ENCODE results near the gene ALDH1B1. TPM values are rescaled to one million over a fixed set of nuclear protein-coding genes. Genes with fewer than 3 reads are reported as not detected.

ALDH1B1 gene
- polyA plus RNA-seq, 1 experiment: 47.0 TPM

DNA sequence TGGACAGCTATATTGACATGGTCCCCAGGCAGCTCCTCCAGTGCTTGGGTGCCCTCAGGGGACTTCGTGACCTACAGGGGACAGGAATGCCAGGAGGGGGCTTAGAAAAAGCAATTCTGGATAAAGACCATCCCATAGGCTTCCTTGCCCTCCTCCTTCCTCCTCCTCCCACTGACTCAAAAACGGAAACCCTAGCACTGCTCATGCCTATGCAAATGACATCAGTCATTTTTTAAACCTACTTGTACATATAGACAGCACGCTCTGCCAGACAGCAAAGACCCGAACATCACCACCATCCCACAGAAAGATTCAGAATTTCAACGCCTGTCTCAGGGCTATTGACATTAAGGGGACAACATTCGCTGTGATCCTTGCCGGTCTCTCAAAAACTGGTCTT, 20.8 kb downstream of the ALDH1B1 start:
- Histone ChIP-seq H3K4me3 (ENCODE audit: low read depth, low read length) (no peak overlapping the region), H3K9me3 (ENCODE audit: control insufficient read depth, insufficient read depth, low read length) (no peaks in the 10 kb centered on the region), H3K27ac (ENCODE audit: low read depth, low read length) (no peak overlapping the region), H3K27me3 (ENCODE audit: control insufficient read depth, insufficient read depth, low read length) (peaks cover 56% of the 10 kb centered on the region)
- no peak for DNase-seq (ENCODE audit: low read depth, low spot score)
- TF ChIP-seq, protein P1, sequence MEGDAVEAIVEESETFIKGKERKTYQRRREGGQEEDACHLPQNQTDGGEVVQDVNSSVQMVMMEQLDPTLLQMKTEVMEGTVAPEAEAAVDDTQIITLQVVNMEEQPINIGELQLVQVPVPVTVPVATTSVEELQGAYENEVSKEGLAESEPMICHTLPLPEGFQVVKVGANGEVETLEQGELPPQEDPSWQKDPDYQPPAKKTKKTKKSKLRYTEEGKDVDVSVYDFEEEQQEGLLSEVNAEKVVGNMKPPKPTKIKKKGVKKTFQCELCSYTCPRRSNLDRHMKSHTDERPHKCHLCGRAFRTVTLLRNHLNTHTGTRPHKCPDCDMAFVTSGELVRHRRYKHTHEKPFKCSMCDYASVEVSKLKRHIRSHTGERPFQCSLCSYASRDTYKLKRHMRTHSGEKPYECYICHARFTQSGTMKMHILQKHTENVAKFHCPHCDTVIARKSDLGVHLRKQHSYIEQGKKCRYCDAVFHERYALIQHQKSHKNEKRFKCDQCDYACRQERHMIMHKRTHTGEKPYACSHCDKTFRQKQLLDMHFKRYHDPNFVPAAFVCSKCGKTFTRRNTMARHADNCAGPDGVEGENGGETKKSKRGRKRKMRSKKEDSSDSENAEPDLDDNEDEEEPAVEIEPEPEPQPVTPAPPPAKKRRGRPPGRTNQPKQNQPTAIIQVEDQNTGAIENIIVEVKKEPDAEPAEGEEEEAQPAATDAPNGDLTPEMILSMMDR (IDR thresholded peaks at IDR 0.05; ENCODE audit: low read depth, low read length): no peak
- ChIA-PET POLR2A (no interaction called here), CTCF (no interaction called here)

DNA sequence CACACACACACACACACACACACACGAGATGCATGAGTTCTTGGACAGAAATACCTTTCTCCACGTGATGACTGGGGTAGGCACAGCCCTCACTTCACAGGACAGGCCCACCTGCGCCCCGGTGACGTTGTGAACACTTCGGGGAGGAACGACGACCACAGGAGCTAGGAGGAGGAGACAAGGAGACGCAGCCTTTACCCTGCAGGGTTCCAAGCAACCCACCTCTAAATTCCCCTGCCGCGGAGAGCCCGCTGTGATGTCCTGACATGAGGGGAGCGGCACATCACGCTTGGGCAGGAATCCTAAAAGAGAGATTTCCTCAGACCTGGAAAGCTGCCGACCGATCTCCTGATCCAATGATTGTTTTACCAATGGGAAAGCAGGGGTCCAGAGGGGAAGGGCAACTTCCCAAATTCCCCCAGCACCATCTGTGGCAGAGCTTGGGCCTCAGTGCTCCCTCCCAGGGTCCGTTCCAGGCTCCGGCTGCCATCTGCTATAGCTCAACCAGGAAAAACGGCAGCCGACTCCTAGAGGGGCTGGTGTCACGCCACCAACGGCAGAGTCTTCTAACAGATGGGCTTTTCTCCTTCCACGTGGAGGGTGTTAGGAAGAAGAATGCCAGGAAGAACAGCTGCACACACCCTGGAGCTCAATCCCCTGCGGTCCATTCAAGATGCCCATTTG, 21.7 kb downstream of the ALDH1B1 start:
- ChIA-PET POLR2A (interaction anchor here (0.5 kb wide), 2 partner anchors 822 to 1131 kb away, joined by 3 read pairs; partner anchors contain the start of gene TOMM5), CTCF (interaction anchor here (0.6 to 0.7 kb wide), 2 partner anchors 24 to 254 kb away, joined by 3 read pairs; no protein-coding TSS in a partner anchor)
- Histone ChIP-seq H3K9me3 (ENCODE audit: control insufficient read depth, insufficient read depth, low read length) (no peaks in the 10 kb centered on the region), H3K4me3 (ENCODE audit: low read depth, low read length) (no peak overlapping the region), H3K27ac (ENCODE audit: low read depth, low read length) (no peak overlapping the region), H3K27me3 (ENCODE audit: control insufficient read depth, insufficient read depth, low read length) (peaks cover 59% of the 10 kb centered on the region)
- DNase-seq (ENCODE audit: low read depth, low spot score): no peak
- TF ChIP-seq, protein P1 (IDR thresholded peaks at IDR 0.05; ENCODE audit: low read depth, low read length): no peak

DNA sequence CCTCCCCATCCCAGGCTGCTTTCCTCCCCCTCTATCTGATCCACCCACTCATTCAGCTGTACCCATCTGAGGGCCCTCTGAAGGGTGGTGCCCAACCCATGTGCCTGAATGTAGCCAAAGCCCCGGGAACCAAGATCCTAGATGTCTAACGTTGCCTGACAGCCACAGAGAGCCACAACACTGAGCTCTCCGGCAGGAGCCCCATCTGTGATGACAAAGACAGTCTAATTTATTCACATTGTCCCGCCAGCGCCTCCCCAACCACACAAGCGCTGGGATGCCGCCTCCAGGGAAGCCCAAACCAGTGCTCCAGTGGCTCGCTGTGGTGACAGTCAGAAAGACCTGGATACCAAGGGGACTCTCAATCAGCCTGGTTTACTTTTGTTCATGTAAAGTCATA, 23.4 kb downstream of the ALDH1B1 start:
- POLR2A ChIA-PET: no interaction called here
- H3K27me3 ChIP-seq (ENCODE audit: control insufficient read depth, insufficient read depth, low read length): peaks cover 64% of the 10 kb centered on the region
- H3K9me3 ChIP-seq (ENCODE audit: control insufficient read depth, insufficient read depth, low read length): no peaks in the 10 kb centered on the region
- H3K27ac ChIP-seq (ENCODE audit: low read depth, low read length): no peak overlapping the region
- CTCF ChIA-PET: interaction anchor here (3.4 kb wide), 1 partner anchor 17 kb away, joined by 15 read pairs; no protein-coding TSS in a partner anchor
- TF ChIP-seq, protein P1 (IDR thresholded peaks at IDR 0.05; ENCODE audit: low read depth, low read length): no peak
- DNase-seq (ENCODE audit: low read depth, low spot score): no peak
- no peak overlapping the region for H3K4me3 ChIP-seq (ENCODE audit: low read depth, low read length)

DNA sequence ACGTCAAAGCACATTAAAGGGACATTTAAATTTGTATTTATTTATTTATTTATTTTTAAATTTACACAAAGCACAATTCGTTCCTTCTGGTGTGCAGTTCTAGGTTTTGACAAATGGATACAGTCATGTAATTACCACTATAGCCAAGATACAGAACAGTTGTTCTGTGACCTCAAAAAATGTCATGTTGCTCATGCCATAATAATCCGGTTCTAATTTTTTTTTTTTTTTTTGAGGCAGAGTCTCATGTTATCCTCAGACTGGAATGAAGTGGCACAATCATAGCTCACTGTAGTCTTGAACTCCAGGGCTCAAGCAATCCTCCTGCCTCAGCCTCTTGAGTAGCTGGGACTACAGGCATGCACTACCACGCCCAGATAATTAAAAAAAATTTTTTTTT, 24.0 kb downstream of the ALDH1B1 start:
- POLR2A ChIA-PET: no interaction called here
- CTCF ChIA-PET: interaction anchor here (1.2 to 3.4 kb wide), 2 partner anchors 16 to 21 kb away, joined by 3 to 15 read pairs; no protein-coding TSS in a partner anchor

More for the DNA sequence above, 24.0 kb downstream of the ALDH1B1 start:
- TF ChIP-seq, protein P1 (IDR thresholded peaks at IDR 0.05; ENCODE audit: low read depth, low read length): no peak
- Histone ChIP-seq H3K27ac (ENCODE audit: low read depth, low read length) (no peak overlapping the region), H3K27me3 (ENCODE audit: control insufficient read depth, insufficient read depth, low read length) (peaks cover 64% of the 10 kb centered on the region), H3K4me3 (ENCODE audit: low read depth, low read length) (no peak overlapping the region), H3K9me3 (ENCODE audit: control insufficient read depth, insufficient read depth, low read length) (no peaks in the 10 kb centered on the region)
- no peak for DNase-seq (ENCODE audit: low read depth, low spot score)

Data from AG04450 (cell line).